MM.1S (cell line): ENCODE data around the gene LGALS8.

Experiments used
- CTCF ChIP-seq: fragments of 300-600 bp; sonication (generic); IDR thresholded peaks from 2 replicates; pipeline ENCODE4 v1.5.1; 2016; ENCODE audit warnings: antibody characterized with exemption, low read length, mixed read lengths
- EZH2 ChIP-seq: fragments of 300-600 bp; sonication (generic); optimal IDR thresholded peaks from 2 replicates; pipeline ENCODE3; 2017; ENCODE audit warnings: low read depth, mild to moderate bottlenecking, antibody characterized with exemption, low read length, mixed read lengths

DNA sequence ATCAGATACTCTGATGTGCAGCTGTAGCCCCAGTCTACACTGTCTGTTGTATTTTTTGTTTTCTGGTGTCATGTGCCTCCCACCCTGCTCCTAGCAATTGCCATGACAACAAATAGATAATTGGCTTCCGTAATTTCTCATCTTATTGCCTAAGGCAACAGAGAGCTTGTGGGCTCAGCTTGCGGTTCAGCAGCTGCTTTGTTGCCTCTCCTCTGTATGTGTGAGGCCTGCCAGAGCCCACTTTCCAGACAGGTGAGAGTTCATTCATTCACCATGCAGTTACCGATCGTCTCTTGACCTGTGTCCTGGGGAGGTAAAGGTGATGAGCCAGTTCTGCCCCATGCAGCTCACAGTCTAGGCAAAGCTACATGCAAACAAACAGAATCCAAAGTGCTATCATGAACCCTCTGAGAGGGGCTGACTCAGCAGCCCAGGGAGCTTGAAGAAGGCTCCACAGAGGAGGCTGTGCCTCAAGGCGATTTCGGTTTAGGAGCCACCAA, 11.9 kb downstream of the LGALS8 start:
- no peak for TF ChIP-seq EZH2
- no peak for TF ChIP-seq CTCF
